ENCODE measurements around the gene SIGLEC8. TPM values are rescaled to one million over a fixed set of nuclear protein-coding genes. Genes with fewer than 3 reads are reported as not detected.

SIGLEC8 gene
- total and polyA plus RNA-seq, 2 of the 8 experiments (the other 6 are each of a cell fraction or from before 2014, with no cell fraction given), result not detected

DNA sequence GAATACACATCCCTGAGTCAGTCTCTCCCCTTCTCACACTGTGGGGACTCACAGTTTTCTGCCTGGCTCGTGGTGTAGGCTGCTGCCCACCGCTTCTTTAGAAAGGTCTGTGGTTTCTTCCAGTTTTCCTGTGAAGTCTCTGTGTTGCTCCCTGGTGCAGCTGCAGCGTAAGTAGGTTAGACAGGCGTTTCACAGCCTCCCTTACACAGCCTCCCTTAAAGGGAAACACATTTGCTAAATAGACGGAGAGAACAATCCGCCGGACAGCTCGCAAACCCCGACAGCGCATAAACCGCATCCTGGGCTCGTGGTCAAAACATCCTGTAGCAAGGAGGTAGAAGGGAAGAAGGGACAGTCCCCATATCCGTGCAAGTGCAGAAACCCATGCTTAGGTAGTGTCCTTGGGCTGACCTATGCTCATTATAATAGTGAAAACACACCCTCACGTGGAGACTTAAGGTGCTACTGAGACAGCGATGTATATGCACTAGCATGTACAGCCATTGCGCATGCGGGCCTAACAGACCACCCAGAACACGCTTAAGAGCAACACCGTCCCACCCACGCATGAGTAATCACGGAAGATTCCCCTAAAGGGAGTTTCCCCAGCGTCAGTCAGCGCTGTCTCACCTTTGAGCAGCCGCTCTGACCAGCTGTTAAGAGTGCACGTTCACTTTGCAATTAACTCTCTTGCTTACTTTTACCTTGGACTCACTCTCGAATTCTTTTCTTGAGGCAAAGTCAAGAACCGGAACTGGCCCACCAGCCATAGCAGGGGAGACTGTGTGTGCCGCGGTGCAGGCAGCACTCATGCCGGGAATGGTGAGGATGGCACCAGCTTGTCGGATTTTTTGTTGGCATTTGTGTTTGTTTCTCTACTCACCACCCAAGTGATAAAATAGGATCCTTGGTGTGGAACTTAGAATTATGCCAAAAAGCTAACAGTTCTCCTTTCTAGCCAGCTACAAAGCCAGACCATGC lies 16.6 kb downstream of the SIGLEC8 start:
- ChIA-PET CTCF (ENCODE audit: partially characterized antibody) (interaction anchor here (0.8 to 1.2 kb wide), 4 partner anchors 10 to 283 kb away, joined by 3 read pairs; no protein-coding TSS in a partner anchor), POLR2A (ENCODE audit: partially characterized antibody) (no interaction called here)
- Histone ChIP-seq H3K18ac (ENCODE audit: extremely low read depth, low read length) (no peak overlapping the region), H2BK20ac (ENCODE audit: low read length) (no peak overlapping the region), H3K79me2 (ENCODE audit: control insufficient read depth in 1 of 2, insufficient read depth in 2 of 2, low read length in 2 of 2) (no peaks in the 10 kb centered on the region), H3K4me1 (replicated peaks in 1 of 4; ENCODE audit: control insufficient read depth in 3 of 4, insufficient read depth in 4 of 4, low read length in 3 of 4) (no peaks in the 10 kb centered on the region), H3K4me2 (ENCODE audit: insufficient read depth in 1 of 2, low read depth in 2 of 2, low read length in 2 of 2) (no peak overlapping the region), H4K5ac (ENCODE audit: insufficient read length, low read depth, low read length) (no peak overlapping the region), H2BK120ac (replicated peaks; ENCODE audit: low read depth, low read length) (no peak overlapping the region), H3K23ac (ENCODE audit: insufficient read length) (no peak overlapping the region), H2BK5ac (ENCODE audit: low read depth, low read length) (no peak overlapping the region), H3K4me3 (ENCODE audit: extremely low read depth in 1 of 4, insufficient read depth in 2 of 4, low read depth in 3 of 4, low read length in 4 of 4) (no peak overlapping the region), H3K23me2 (ENCODE audit: low read depth, low read length) (no peaks in the 10 kb centered on the region), H3K36me3 (ENCODE audit: control insufficient read depth in 2 of 4, insufficient read depth in 4 of 4, low read length in 3 of 4) (no peaks in the 10 kb centered on the region), H3K27ac (ENCODE audit: low read depth, low read length) (no peak overlapping the region), H3K79me1 (ENCODE audit: low read depth, low read length) (no peaks in the 10 kb centered on the region), H3K9ac (replicated peaks in 1 of 4; ENCODE audit: extremely low read depth in 1 of 4, low read depth in 3 of 4, low read length in 3 of 4) (no peak overlapping the region), H2BK12ac (ENCODE audit: low read depth, low read length) (no peak overlapping the region), H4K91ac (replicated peaks; ENCODE audit: insufficient read length, low read length) (no peak overlapping the region), H3K4ac (replicated peaks; ENCODE audit: insufficient read length, low read depth, low read length) (no peak overlapping the region), H2BK15ac (ENCODE audit: low read length) (no peak overlapping the region), H3K9me3 (ENCODE audit: insufficient read depth in 2 of 2, low read depth in 1 of 2, low read length in 1 of 2) (peaks cover 0 to under 1% of the 10 kb centered on the region in 2 experiments; a peak in 1 of 4 replicates), H4K8ac (ENCODE audit: extremely low read depth, insufficient read depth, low read length) (no peak overlapping the region), H3K14ac (ENCODE audit: insufficient read length) (no peak overlapping the region), H4K20me1 (replicated peaks in 1 of 2; ENCODE audit: control insufficient read depth in 1 of 2, insufficient read depth in 2 of 2, low read length in 2 of 2) (no peaks in the 10 kb centered on the region), H3K56ac (replicated peaks; ENCODE audit: insufficient read length, low read depth, low read length) (no peak overlapping the region), H2AK5ac (ENCODE audit: low read depth, low read length) (no peak overlapping the region), H2AFZ (ENCODE audit: low read length) (0 out of 2 replicates have a peak overlapping the region, but pooled peaks have one; percentile 26), H3K27me3 (replicated peaks in 1 of 4; ENCODE audit: control insufficient read depth in 3 of 4, extremely low read depth in 1 of 4, insufficient read depth in 3 of 4, low read length in 3 of 4) (no peaks in the 10 kb centered on the region)
- DNase-seq (ENCODE audit: low read depth in 1 of 2, low spot score in 2 of 2) (no peak), FAIRE-seq (peak; percentile 32)
- 87% methylated on average over 31 of the region's 31 CpGs; no CpG with 5 or more reads in 1 of the 2 experiments for WGBS, 2 experiments (ENCODE audit: extremely low coverage in 1 of 2, insufficient coverage in 1 of 2, insufficient read length in 1 of 2, insufficient replicate concordance in 2 of 2, low coverage in 1 of 2, low lambda C conversion rate in 2 of 2, missing lambda C conversion rate in 1 of 2)
- no peak for TF ChIP-seq POLR2A (IDR thresholded peaks at IDR 0.05; ENCODE audit: control extremely low read depth in 1 of 2, low read depth in 2 of 2, low read length in 2 of 2)
- no peak for TF ChIP-seq JUND (IDR thresholded peaks at IDR 0.05; ENCODE audit: low read length)
- no peak for TF ChIP-seq HDAC6 (IDR thresholded peaks at IDR 0.05; ENCODE audit: low read depth, low read length)
- no peak for TF ChIP-seq TAF1 (IDR thresholded peaks at IDR 0.05; ENCODE audit: low read depth, low read length)
- TF ChIP-seq CBX8 (IDR thresholded peaks at IDR 0.05; ENCODE audit: borderline replicate concordance, low read depth, low read length), result no peak
- no peak for TF ChIP-seq MAX (IDR thresholded peaks at IDR 0.05)
- no peak for TF ChIP-seq POU5F1 (IDR thresholded peaks at IDR 0.05; ENCODE audit: low read depth, low read length)
- no peak for TF ChIP-seq SIX5 (IDR thresholded peaks at IDR 0.05; ENCODE audit: low read depth, low read length)
- no peak for TF ChIP-seq BACH1 (IDR thresholded peaks at IDR 0.05; ENCODE audit: low read length)
- TF ChIP-seq RFX5 (IDR thresholded peaks at IDR 0.05; ENCODE audit: borderline replicate concordance, low read depth, low read length), result no peak
- TF ChIP-seq BCL11A (IDR thresholded peaks at IDR 0.05; ENCODE audit: low read depth in 2 of 2, low read length in 2 of 2), result no peak
- TF ChIP-seq SP1 (IDR thresholded peaks at IDR 0.05; ENCODE audit: low read depth, low read length), result no peak
- TF ChIP-seq GTF2F1 (IDR thresholded peaks at IDR 0.05; ENCODE audit: borderline replicate concordance, low read depth, low read length), result no peak

All from H1 (cell line).